Cardiac muscle cell (in vitro differentiated cells and primary cell): ENCODE results near the gene PDCD10. TPM values are rescaled to one million over a fixed set of nuclear protein-coding genes. Genes with fewer than 3 reads are reported as not detected.

Experiments
- DNase-seq, 2 donors: peaks; one replicate each; pipeline versions ENCODE4 v3.0.0 to v3.0.0-alpha.2; 2010 to 2017; ENCODE audit warnings: low read depth in 1 of 2, low spot score in 1 of 2
- H3K27ac ChIP-seq: fragments of 200-600 bp; sonication (generic); 2 replicates; pipeline ENCODE4 v1.5.1; 2016
- H3K27me3 ChIP-seq: fragments of 200-600 bp; sonication (generic); 2 replicates; pipeline ENCODE4 v1.6.0; 2016; ENCODE audit warnings: control low read depth
- H3K36me3 ChIP-seq: fragments of 200-600 bp; sonication (generic); 2 replicates; pipeline ENCODE4 v1.5.1; 2016; ENCODE audit warnings: control low read depth
- H3K4me1 ChIP-seq: fragments of 200-600 bp; sonication (generic); 2 replicates; pipeline ENCODE4 v1.8.1; 2017; ENCODE audit warnings: low read depth, mild to moderate bottlenecking, mixed run types
- H3K4me3 ChIP-seq: fragments of 200-600 bp; sonication (generic); 2 replicates; pipeline ENCODE4 v1.5.1; 2016; ENCODE audit warnings: mild to moderate bottlenecking
- H3K9me3 ChIP-seq: fragments of 200-600 bp; sonication (generic); 2 replicates; pipeline ENCODE4 v1.5.1; 2017; ENCODE audit warnings: low read depth, mild to moderate bottlenecking, control low read depth
- CTCF ChIP-seq: IDR thresholded peaks from 2 replicates; pipeline ENCODE4 v1.5.1; 2012; ENCODE audit warnings: low read depth, mild to moderate bottlenecking, low read length
- polyA plus RNA-seq: library from polyadenylated mRNA; unstranded; fragments of >200 nt; fragmentation: Nextera tagmentation; extraction: Ambion mirVana; gene quantifications from 2 replicates; pipeline ENCODE4 v1.2.1, GENCODE V29; 2016
- total RNA-seq: library from RNA; depleted of rRNA; stranded (reverse); fragments of >200 nt; gene quantifications from 2 replicates; pipeline ENCODE4 v1.2.3, GENCODE V29; 2016

PDCD10 gene
- total and polyA plus RNA-seq, 2 experiments from 2014 or later = 39.6 to 56.9 TPM

GRCh38 chr3:167653760-167654159, 80.9 kb downstream of the PDCD10 start, which contains the start of gene WDR49:
WDR49 (minus strand) TSS chr3:167653942; CDS start chr3:167653425, 517 bp downstream.
- H3K4me3 ChIP-seq = no peak within 1 kb of the TSS
- DNase-seq = no peak
- no peaks in the 10 kb centered on the region for H3K9me3 ChIP-seq

GRCh38 chr3:167653155-167653554, 81.5 kb downstream of the PDCD10 start:
- TF ChIP-seq CTCF = no peak
- H3K9me3 ChIP-seq = no peaks in the 10 kb centered on the region
- no peak for DNase-seq
- H3K27ac ChIP-seq = no peak overlapping the region
- H3K4me1 ChIP-seq = no peaks in the 10 kb centered on the region
- no peak overlapping the region for H3K4me3 ChIP-seq
- no peaks in the 10 kb centered on the region for H3K27me3 ChIP-seq
- no peaks in the 10 kb centered on the region for H3K36me3 ChIP-seq

More at GRCh38 chr3:167653760-167654159, 80.9 kb downstream of the PDCD10 start, which contains the start of gene WDR49:
- no peaks in the 10 kb centered on the region for H3K4me1 ChIP-seq
- no peaks in the 10 kb centered on the region for H3K27me3 ChIP-seq
- H3K36me3 ChIP-seq = no peaks in the 10 kb centered on the region
- H3K27ac ChIP-seq = no peak within 1 kb of the TSS
- TF ChIP-seq CTCF = no peak

GRCh38 chr3:167651826-167652225, 82.9 kb downstream of the PDCD10 start:
- Histone ChIP-seq H3K27ac (no peak overlapping the region), H3K36me3 (no peaks in the 10 kb centered on the region), H3K27me3 (no peaks in the 10 kb centered on the region), H3K4me1 (no peaks in the 10 kb centered on the region), H3K4me3 (no peak overlapping the region), H3K9me3 (no peaks in the 10 kb centered on the region)
- no peak for TF ChIP-seq CTCF
- DNase-seq = no peak

GRCh38 chr3:167650459-167650858, 84.2 kb downstream of the PDCD10 start:
- H3K4me1 ChIP-seq = no peaks in the 10 kb centered on the region
- no peak overlapping the region for H3K4me3 ChIP-seq
- H3K27me3 ChIP-seq = no peaks in the 10 kb centered on the region
- no peaks in the 10 kb centered on the region for H3K36me3 ChIP-seq
- no peak for DNase-seq
- H3K27ac ChIP-seq = no peak overlapping the region
- no peaks in the 10 kb centered on the region for H3K9me3 ChIP-seq
- no peak for TF ChIP-seq CTCF

- DNase-seq = no peak
- Histone ChIP-seq H3K27ac (no peak overlapping the region), H3K9me3 (no peaks in the 10 kb centered on the region), H3K36me3 (no peaks in the 10 kb centered on the region), H3K27me3 (no peaks in the 10 kb centered on the region), H3K4me1 (no peaks in the 10 kb centered on the region), H3K4me3 (no peak overlapping the region)
- TF ChIP-seq CTCF = no peak
Measured at GRCh38 chr3:167649746-167650145, 84.9 kb downstream of the PDCD10 start.

GRCh38 chr3:167644611-167645010, 90.1 kb downstream of the PDCD10 start:
- DNase-seq = no peak
- Histone ChIP-seq H3K27me3 (no peaks in the 10 kb centered on the region), H3K36me3 (no peaks in the 10 kb centered on the region), H3K27ac (no peak overlapping the region), H3K9me3 (no peaks in the 10 kb centered on the region), H3K4me1 (no peaks in the 10 kb centered on the region), H3K4me3 (no peak overlapping the region)
- no peak for TF ChIP-seq CTCF
